ENCODE measurements around the gene CACNA2D4. TPM values are rescaled to one million over a fixed set of nuclear protein-coding genes. Genes with fewer than 3 reads are reported as not detected.

The CACNA2D4 gene
- total RNA-seq, 1 donor from 2014 or later: not detected

DNA sequence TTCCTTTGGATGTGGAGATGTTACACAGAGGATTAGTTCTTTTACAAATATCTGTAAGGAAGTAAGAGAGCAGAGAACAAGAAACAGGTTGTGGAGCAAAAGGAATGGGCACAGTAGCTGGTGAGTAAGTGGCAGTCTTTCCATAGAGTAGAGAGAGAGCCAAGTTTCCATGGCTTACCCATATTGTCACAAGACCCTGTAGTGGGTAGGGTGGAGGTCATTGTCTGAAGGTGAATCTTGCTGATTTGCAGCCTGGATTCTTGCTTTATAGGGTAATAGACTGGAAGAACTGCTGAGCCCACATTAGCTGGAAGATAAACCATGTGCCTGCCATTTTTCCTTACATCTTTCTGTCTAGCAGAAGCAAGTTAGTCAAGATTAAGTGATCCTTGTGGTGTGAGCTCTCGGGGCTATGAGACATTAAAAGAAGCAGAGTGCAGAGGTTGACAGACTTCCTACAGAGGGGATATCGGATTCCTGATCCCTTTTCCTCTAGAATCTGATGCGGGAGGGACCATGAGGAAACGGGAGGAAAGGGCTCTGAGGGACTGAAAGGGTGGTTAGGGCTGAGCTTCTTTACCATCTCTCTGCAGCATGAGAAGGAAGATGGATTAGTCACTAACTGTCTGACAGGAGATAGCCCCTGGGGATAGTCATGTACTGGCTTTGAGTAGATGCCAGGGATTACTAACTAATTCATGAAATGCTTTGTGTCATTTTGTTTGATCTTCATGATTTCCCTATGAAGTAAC is 142.1 kb downstream of the CACNA2D4 start:
- TF ChIP-seq, protein P1, sequence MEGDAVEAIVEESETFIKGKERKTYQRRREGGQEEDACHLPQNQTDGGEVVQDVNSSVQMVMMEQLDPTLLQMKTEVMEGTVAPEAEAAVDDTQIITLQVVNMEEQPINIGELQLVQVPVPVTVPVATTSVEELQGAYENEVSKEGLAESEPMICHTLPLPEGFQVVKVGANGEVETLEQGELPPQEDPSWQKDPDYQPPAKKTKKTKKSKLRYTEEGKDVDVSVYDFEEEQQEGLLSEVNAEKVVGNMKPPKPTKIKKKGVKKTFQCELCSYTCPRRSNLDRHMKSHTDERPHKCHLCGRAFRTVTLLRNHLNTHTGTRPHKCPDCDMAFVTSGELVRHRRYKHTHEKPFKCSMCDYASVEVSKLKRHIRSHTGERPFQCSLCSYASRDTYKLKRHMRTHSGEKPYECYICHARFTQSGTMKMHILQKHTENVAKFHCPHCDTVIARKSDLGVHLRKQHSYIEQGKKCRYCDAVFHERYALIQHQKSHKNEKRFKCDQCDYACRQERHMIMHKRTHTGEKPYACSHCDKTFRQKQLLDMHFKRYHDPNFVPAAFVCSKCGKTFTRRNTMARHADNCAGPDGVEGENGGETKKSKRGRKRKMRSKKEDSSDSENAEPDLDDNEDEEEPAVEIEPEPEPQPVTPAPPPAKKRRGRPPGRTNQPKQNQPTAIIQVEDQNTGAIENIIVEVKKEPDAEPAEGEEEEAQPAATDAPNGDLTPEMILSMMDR (IDR thresholded peaks at IDR 0.05; ENCODE audit: partially characterized antibody, unreplicated experiment): no peak
- Mint-ChIP-seq H3K4me1 (ENCODE audit: low read depth, unreplicated experiment) (peaks cover 51% of the 10 kb centered on the region), H3K4me3 (ENCODE audit: unreplicated experiment) (peak overlapping the region; percentile 63), H3K27me3 (ENCODE audit: unreplicated experiment) (peaks cover 4% of the 10 kb centered on the region), H3K9me3 (ENCODE audit: unreplicated experiment) (peaks cover 6% of the 10 kb centered on the region), H3K36me3 (ENCODE audit: unreplicated experiment) (no peaks in the 10 kb centered on the region), H3K27ac (ENCODE audit: unreplicated experiment) (peak overlapping the region; percentile 90)
- DNase-seq: no peak

DNA sequence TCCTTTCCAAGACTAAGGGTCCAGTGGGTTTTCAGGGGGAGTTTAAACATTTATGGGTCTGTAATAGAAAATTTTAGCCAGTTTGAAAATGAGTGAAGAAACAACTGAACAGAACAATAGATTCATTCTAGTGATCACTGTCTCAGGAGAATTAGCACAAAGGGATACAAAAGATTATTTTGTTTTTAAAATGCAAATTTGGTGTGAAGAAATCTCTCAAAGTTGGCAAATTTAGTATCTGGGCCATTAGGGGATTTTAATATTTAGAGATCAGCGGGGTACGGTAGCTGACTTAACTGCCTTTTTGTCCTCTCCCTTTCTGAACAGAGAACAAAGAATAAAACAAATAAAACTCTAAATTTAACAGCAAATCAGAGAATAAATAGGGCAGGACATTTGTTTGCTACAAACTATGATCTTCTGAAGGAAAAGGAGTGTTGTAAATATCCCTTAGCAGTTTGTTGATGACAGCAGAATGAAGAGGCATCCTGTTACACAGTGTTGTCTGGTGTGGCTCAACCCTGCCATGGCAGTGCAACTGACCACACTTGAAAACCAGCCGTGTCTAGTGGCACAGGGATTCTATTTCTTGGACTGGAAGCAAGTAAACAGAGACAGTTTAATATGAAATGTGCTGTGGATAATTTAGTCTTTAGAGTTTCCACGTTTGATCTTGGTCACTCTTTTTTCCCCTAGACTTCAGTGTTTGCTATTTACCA is 144.4 kb downstream of the CACNA2D4 start:
- no peak for DNase-seq
- TF ChIP-seq, protein P1 (IDR thresholded peaks at IDR 0.05; ENCODE audit: partially characterized antibody, unreplicated experiment): no peak
- Mint-ChIP-seq H3K36me3 (ENCODE audit: unreplicated experiment) (no peaks in the 10 kb centered on the region), H3K9me3 (ENCODE audit: unreplicated experiment) (peaks cover 9% of the 10 kb centered on the region), H3K27me3 (ENCODE audit: unreplicated experiment) (peaks cover 3% of the 10 kb centered on the region), H3K4me1 (ENCODE audit: low read depth, unreplicated experiment) (peaks cover 66% of the 10 kb centered on the region), H3K27ac (ENCODE audit: unreplicated experiment) (peak overlapping the region; percentile 87), H3K4me3 (ENCODE audit: unreplicated experiment) (peak overlapping the region; percentile 53)

DNA sequence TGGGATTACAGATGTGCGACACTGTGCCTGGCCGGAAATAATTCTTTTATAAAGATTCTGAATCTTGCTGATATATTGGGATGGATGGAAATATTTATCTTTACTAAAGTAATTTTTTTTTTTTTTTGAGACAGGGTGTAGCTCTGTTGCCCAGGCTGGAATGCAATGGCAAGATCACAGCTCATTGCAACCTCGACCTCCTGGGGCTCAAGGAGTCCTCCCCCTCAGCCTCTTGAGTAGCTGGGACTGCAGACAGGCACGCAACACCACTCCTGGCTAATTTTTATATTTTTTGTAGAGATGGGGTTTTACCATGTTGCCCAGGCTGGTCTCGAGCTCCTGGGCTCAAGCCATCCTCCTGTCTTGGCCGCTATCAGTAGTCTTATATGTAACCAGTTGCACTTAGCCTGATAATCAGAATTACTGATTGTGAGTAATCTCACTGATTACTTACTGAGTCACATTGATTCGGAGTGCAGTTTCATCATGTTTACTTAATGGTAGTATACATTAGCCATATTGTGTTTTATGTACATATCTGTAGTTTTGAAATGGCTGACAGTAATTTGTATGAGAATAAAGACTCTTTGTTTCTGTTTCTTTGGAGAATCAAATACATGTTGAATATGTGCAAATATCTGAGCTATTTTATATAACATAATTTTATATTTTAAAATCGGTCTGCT is 148.5 kb downstream of the CACNA2D4 start:
- H3K27ac Mint-ChIP-seq (ENCODE audit: unreplicated experiment): peak overlapping the region; percentile 96
- DNase-seq: no peak
- H3K36me3 Mint-ChIP-seq (ENCODE audit: unreplicated experiment): no peaks in the 10 kb centered on the region

DNA sequence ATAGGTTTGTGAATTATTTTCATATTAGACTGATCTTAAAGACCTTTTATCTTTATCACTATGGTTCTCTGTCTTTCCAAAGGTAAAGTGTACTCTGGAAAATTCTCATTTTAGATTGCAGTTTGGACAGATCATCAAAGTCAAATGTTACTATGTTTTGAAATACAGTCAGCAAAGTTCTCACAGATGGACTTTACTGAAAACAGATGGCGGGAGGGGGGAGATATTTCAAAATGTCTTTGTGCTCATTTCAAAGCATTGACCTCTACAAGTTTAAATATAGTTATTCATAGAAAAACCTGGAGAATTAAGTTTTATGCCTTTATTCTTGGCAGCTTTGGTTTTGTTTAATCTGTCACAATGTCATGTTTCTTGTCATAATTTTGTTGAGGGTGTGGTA is 149.8 kb downstream of the CACNA2D4 start:
- Mint-ChIP-seq H3K27me3 (ENCODE audit: unreplicated experiment) (no peaks in the 10 kb centered on the region), H3K36me3 (ENCODE audit: unreplicated experiment) (no peaks in the 10 kb centered on the region)
- TF ChIP-seq, protein P1 (IDR thresholded peaks at IDR 0.05; ENCODE audit: partially characterized antibody, unreplicated experiment): no peak

More for the DNA sequence above, 148.5 kb downstream of the CACNA2D4 start:
- Mint-ChIP-seq H3K4me1 (ENCODE audit: low read depth, unreplicated experiment) (peaks cover 63% of the 10 kb centered on the region), H3K27me3 (ENCODE audit: unreplicated experiment) (no peaks in the 10 kb centered on the region), H3K4me3 (ENCODE audit: unreplicated experiment) (peak overlapping the region; percentile 76), H3K9me3 (ENCODE audit: unreplicated experiment) (peaks cover 4% of the 10 kb centered on the region)
- TF ChIP-seq, protein P1 (IDR thresholded peaks at IDR 0.05; ENCODE audit: partially characterized antibody, unreplicated experiment): no peak

More for the DNA sequence above, 149.8 kb downstream of the CACNA2D4 start:
- Mint-ChIP-seq H3K4me1 (ENCODE audit: low read depth, unreplicated experiment) (peaks cover 61% of the 10 kb centered on the region), H3K9me3 (ENCODE audit: unreplicated experiment) (peaks cover 4% of the 10 kb centered on the region), H3K4me3 (ENCODE audit: unreplicated experiment) (peak overlapping the region; percentile 79), H3K27ac (ENCODE audit: unreplicated experiment) (peak overlapping the region; percentile 96)
- DNase-seq: no peak
